Fibroblast of the conjunctiva (primary cell): ENCODE results near the gene FCHSD2.
"Not testable (repeated sequence)": the region's sequence is repeated elsewhere in the genome, so short reads cannot be mapped to it uniquely, and the experiment has no call there.

Experiments used
- DNase-seq: peaks from one replicate; pipeline ENCODE4 v3.0.0-alpha.2; 2010; ENCODE audit warnings: low read depth

FCHSD2 gene

DNA sequence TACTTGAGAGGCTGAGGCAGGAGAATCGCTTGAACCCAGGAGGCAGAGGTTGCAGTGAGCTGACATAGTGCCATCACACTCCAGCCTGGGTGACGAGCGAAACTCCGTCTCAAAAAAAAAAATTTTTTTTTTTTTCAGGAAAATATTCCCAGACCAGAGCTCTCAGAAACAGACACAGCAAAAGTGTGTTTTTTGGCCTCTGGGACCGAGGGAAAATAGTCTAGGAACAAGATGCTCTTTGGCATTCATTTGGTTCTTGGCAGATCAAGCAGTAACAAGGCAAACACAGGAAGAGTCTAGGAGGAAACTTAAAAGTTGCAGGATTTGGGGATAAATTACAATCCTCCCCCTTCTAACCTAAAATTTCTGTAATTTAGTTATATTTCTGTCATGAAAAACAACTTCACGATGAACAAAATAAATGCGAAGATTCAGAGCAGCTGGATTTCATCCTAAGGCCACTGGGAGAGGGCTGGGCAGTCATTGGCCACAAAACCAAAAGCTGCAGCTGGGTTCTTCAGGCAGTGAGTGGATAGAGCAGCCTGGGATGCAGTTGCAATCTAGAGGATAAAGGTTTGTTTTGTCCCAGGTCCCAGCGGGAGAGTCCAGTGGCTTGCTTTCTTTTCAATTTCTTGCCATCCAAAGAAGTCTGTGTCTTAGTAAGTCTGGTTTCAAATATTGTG is 308.2 kb downstream of the FCHSD2 start:
- DNase-seq: no peak

DNA sequence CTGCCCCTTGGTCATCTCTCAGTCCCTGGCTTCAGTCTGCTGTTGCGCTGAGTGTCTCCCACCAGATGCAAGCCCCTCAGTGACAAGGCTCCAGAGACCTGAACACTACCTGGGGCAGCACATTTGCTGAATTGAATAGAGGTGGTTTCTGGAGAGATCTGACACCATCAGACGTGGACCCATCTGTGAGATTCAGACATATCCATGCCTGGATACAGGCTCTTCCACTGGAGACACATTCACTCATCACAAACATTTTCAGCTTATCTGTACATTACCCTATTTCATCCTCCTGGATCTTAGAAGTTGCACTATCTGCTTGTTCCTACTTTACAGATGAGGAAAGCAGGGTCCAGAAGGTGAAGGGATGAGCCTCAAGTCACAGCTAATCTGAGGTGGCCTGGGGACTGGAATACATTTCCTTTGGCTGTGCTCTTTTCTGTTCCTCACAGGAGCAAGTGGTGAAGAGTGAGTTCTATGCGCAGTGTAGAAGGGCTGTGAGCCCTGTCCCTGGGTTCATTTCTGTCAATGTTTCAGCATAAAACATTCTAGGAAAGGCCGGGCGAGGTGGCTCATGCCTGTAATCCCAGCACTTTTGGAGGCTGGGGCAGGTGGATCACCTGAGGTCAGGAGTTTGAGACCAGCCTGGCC is 308.9 kb downstream of the FCHSD2 start:
- DNase-seq: no peak

DNA sequence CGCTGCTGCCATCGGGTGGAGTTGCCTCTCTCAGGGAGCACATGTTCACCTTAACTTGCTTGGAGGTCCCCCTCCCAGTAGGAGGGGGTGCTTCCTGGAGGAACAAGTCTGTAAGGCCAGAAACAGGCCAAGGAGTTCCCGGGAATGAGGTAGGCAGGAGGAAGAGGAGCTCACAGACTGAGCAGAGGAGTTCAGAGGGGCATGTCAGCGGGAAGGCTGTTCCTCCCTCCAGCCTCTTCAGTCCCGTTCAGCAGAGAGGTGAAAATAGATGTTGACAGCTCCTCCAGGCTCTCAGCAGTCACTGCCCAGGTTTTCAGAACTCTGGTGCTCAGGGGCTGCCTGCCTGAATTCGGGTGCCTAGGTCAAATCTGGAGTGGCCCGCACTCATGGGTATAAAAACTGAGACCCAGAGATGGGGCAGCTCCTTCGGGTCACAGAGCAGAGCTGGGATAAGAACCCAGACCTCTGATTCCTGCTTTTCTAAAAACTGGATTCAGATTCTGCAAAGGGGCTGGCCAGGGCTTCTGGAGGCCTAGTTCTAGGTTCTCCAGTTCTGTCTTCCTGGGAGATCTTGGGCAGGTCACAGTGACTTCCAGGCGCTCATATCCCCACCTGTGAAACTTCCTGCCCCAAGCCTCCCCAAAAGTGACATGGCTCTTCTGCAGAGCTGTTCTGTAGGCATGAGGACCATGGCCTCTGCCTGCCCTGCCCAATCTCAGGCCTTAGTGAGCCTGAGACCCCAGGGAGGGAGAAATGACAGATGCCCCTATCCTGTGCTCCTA is 309.6 kb downstream of the FCHSD2 start:
- no peak for DNase-seq

DNA sequence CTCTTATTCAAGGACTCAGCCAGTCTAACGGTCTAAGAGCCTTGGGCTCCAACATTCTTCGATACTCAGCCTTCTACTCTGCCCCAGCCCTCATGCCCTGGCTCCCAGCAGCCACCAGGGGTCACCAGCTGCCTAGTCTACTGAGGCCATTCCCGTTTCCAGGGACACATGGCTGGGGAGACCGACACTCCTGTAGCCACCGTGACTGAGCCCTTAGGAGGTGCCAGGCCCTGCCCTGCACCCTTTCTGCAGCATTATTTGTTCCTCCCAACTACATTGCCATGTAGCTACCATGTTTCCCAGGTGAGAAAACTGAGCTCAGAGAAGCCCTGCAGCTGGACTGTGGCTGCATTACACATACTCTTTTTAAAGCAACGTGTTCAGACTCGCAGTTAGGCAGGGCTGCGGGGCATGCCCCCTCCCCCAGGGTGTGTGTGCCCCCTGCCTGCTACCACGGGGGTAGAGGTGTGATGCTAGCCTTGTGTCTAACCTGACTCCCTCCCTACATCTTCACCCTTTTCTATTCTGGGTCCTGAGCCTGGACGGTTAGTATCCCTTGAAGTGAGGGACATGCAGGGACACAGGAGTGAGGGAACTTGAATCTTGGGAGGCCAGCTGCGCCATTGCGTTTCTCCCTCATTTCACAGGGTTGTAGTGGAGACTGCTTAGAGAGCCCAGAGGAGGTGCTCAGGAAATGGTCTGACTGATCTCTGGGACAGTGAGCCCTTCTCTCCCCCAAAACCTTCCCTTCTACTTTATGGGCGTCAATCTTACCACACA is 310.4 kb downstream of the FCHSD2 start:
- DNase-seq: peak; percentile 63

DNA sequence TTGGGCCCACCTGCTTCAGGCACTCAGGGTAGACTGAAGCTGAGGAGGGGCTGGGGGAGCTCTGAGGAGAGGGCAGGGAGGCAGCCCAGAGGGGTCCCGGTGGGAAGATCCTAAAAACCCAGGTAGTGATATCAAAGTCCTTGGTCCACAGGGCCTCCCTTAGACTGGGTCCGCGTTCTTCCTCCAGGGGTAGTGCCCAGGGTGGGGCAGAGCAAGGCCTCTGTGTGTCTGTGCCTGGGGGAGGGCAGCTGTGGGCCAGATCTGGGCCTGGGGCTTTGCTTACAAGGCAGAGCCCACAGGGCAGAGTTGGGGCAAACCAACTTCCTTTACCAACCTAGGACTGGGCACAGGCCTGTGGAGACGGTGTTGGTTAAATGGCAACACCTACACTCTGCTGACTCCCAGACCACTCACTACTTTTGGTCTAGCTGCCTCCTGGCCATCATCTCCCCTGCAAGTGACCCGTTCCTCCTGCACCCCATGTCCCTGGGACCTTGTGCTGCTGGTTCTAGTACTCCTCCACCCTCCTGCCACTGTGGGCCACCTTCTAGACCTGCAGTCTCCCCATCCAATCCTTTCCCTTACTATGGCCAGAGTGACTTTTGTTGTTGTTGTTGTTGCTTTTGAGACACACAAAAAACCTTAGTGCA is 312.1 kb downstream of the FCHSD2 start:
- no peak for DNase-seq

DNA sequence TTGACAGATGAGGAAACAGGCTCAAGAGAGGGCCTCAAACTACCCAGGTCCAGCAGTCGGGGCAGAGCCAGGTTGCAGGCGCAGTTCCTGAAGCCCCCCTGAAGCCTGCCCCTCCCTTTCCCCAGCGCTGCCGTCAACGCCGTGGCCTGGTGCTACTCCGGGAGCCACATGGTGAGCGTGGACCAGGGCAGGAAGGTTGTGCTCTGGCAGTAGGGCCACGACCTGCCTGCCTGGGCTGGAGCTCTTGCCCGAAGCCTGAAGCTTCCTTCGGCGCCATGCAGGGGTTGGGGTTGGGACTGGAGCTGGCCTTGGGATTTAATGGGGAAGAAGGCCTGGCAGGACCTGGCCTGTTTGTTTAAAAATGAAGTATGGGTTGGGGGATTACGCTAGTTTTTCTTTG is 312.9 kb downstream of the FCHSD2 start:
- DNase-seq: no peak

DNA sequence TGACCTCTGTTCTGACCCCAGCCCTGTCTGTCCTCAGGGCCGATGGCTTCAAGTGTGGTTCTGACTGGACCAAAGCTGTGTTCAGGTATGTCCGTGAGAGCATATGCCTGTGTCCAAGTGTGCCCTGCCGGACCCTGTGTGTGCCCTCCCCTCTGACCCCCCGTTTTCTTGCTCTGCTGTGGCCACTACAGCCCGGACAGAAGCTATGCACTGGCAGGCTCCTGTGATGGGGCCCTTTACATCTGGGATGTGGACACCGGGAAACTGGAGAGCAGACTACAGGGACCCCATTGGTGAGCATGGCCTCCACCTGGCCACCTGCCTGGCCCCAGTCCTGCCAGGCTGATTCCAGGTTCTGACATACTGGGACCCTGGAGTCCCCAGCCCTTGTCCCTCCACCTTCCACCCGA is 313.4 kb downstream of the FCHSD2 start:
- no peak for DNase-seq

DNA sequence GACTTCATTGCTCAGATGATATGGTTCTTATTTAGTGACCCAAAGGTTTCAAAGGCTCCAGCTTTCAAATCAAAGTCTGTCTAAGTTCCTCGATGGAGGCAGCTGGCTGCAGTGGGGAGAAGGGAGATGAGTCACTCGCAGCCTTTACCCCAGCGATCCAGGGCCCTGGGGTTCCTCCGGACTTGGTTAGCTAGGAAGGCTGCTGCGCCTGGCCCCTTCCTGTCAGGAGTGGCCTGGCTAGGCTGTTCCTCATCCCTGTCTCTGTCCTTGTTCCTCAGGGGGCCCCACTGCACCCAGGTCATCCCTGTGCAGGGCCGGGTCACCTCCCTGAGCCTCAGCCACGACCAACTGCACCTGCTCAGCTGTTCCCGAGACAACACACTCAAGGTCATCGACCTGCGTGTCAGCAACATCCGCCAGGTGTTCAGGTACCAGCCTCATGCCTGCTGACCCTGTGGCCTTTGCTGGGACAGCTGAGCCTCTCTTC is 314.0 kb downstream of the FCHSD2 start:
- no peak for DNase-seq

DNA sequence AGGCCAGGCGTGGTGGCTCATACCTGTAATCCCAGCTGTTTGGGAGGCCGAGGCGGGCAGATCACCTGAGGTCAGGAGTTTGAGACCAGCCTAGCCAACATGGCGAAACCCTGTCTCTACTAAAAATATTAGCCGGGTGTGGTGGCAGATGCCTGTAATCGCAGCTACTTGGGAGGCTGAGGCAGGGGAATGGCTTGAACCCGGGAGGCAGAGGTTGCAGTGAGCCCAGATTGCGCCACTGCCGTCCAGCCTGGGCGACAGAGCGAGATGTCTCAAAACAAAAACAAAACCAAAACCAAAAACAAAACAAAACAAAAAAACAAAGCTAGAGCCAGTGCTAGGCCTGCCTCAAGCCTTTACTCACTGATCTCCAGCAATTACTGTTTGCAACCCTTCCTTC is 314.5 kb downstream of the FCHSD2 start:
- not testable (repeated sequence) for DNase-seq

DNA sequence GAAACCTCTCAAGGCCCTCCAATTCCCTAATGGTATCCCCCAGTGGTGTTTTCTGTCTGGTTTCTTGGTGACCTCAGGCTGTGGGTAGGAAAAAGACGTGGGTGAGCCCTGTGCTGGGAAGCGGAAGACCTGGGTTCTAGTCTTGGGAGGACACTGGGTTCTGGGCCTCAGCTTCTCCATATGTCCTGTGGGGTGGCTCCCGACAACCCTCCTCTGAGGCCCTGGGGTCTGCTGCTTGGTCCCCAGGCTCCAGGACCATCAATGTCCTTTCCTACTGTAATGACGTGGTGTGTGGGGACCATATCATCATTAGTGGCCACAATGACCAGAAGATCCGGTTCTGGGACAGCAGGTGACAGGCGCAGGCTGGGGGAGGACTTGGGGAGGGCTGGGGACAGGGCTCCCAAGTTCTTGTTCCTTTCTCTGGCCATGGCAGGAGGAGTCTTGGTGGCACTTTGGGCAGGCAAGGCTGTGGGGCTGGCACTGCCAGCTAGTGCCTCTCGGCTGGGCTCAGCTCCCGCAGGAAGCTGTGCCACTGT is 315.1 kb downstream of the FCHSD2 start:
- no peak for DNase-seq

DNA sequence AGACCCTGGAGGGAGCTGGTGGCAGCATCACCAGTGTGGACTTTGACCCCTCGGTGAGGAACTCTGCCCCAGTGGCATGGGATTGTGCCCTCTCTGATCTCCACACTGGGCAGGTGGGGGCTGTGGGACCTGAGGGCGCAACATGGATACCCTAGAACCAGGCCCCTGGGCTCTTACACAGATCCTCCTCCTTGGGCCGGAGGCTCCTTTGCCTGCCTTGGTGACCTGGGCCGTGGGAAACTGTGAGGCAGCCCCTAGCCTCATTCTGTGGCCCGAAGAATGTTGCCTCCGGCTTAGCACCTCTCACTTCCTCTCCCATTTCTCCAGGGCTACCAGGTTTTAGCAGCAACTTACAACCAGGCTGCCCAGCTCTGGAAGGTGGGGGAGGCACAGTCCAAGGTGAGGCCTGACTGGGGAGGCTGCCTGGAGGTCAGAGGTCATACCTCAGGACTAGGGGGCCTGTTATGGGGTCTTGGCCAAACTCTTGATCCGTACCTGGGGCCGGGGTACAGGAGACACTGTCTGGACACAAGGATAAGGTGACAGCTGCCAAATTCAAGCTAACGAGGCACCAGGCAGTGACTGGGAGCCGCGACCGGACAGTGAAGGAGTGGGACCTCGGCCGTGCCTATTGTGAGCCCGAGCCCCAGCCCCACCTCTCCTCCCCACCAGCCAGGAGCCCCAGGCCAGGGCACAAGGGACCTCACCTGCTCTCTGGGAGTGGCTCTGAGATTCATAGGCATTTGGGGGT is 315.8 kb downstream of the FCHSD2 start:
- no peak for DNase-seq

DNA sequence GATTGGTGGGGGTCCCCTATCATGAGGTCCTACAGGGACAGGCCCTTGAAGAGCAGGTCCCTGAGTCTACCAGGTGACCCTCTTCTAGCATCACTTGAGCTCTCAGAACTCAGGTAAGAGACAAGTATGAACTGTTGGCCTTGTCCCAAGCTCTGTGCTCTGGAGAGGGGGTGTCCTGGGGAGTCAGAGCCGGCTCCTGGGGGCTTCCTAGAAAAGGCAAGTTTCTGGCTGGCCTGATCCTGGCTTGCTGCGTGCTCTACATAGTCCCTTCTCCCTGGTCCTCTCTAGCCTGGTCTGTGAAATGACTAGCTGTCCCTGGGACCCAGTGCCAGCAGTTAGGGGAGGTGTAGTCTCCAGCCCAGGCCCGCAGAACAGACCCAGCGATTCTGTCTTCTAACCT is 316.5 kb downstream of the FCHSD2 start:
- no peak for DNase-seq

DNA sequence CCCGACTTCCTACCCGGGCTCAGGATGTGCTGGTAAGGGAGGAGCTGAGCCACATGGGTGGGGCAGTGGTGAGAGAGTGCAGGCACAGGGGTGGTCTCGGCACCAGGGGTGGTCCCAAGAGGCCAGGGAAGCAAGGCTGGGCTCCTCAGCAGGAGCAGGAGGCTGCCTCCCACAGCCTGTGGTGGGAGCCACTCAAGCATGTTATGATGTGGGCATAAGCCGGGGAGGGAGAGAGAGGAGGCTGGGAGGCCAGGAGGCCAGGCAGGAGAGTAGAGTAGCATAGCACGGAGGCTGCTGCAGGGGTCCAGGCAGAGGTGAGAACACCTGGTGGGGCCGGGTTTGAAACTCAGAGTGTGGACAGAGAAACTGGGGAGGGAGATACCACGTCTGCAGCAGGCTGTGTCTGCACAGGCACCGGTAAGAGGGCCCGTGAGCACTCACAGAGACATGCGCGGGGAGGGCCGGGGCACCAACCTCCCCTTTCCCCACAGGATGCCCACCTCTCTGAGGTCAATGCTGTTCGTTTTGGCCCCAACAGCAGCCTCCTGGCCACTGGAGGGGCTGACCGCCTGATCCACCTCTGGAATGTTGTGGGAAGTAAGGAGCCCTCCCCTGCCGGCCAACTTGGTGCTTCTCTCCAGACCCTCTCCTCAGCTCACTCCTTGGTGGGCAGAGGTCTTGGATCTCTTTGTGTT is 317.2 kb downstream of the FCHSD2 start:
- no peak for DNase-seq

DNA sequence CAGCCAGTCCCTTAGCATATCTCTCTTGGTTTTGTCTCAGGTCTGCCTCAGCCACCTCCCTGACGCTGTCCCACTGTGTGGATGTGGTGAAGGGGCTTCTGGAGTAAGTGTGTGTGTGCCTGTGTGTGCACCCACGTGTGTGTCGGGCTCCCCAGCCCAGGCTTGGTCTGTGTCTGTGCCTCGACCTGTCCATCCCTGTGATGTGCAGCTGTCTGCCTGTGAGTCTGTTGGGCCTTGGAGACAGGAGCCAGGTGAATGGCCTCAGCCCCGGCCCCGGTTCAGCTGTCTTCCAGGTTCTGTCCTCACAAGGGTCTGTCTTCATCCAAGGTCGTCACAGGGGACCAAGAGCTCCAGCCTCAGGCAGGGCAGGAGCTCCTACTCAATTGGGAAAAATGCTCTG is 318.1 kb downstream of the FCHSD2 start:
- DNase-seq: no peak

DNA sequence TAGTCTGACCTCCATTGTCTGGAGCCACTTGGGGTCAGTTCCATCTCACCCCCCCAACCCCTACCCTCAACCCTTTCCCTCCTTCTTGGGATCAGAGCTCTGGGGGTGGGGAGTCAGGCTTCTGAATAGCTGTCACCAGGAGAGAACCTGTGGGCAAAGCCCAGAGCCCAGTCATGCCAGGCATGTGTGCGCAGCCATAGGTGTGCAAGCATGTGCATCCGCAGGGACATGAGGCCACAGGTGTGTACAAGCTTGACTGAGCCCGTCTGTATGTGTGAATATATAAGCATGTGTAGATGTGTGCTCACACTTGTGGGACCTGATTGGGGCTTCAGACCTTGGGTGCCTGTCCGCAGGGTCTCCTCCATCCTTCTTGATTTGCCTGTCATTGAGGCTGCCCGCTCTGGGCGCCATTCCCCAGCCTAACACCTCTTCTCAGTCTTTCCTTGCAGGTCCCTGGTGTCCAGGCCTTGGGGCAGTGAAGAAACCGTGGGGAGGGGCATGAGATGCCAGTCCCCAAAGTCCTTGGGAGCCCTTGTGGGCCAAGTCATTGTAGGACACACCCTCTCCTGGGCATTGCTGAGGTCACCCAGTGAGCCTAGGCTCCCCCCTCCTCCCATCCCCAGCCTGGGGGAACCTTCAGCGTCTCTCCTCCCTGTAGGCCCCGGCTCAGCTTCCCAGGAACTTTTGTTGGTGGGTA is 318.9 kb downstream of the FCHSD2 start:
- no peak for DNase-seq

DNA sequence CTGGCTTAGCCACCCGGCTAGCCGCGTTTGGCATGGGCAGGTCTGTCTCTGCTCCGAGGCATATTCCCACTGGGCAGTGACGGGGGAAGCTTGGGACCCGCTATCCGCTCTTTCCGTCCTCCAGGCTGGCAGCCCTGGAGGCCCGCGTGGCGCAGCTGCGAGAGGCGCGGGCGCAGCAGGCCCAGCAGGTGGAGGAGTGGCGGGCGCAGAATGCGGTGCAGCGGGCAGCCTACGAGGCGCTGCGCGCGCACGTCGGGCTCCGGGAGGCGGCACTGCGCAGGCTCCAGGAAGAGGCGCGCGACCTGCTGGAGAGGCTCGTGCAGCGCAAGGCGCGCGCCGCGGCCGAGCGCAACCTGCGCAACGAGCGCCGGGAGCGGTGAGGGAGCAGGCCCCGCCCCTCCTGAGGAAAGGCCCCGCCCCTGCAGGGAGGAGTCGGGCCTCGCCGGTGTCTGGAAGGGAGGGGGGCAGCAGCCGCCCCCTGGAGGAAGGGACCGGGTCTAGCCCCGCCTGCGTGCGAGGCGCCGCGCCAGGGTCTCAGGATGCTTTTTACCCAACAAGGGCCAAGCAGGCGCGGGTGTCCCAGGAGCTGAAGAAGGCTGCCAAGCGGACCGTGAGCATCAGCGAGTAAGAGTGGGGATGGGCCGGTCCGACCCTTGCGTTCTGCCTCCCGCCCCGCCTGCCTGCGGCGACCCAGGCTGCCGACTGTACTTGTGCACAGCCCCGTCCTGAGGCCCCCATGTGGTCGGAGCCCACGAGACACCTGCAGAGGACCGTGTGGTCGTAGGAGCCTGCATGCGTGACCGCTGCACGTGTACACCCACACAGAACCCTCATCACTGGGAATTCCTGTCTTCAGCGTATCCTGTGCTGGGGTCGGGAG is 320.0 kb downstream of the FCHSD2 start:
- DNase-seq: peak; percentile 68

DNA sequence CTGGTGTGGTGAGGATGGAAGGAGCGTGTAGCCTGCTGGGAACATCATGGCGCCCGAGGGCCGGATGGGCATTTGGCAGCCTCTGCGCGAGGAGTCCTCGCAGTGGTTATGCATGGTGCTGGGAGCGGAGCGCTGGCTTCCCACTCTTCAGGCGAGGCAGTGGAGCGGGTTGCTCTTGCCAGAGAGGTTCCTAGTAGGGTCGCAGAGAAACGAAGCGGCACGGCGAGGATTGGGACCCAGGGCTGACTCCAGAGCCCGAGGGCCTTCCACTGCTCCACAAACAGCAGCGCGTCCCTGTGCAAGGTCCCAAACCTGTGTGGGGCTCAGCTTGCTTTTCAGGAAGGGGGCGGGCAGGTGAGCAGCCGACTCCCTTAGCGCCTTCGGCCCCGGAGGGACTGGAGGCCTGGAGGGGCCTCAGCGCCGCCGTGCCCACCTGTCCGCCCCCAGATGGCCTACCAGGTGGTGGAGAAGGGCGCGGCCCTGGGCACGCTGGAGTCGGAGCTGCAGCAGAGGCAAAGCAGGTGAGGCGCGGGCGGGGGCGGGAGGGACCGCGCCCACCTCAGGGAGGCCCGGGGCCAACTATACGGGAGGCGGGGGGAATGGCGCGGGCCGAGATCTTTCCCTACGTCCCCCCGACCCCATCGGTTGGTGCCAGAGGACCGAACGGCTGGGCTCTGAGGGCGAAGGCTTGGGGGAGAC is 320.7 kb downstream of the FCHSD2 start:
- DNase-seq: no peak
